Stimulated activated effector memory CD8-positive, alpha-beta T cell treated with anti-CD3 and anti-CD28 coated beads, Interleukin-12 subunit alpha, Interleukin-12 subunit beta, amount 100 ng/mL, for 72 hours (primary cell): Measurements from ENCODE around the gene ABCA2.

Experiments
- ATAC-seq: fragments of 150-1000 bp; cut with Tn5 transposase; 2 replicates; pipeline ENCODE4 v1.10.0; 2021
- DNase-seq, 2 donors: peaks; one replicate each; pipeline ENCODE4 v3.0.0; 2021 to 2022; ENCODE audit warnings: low spot score in 2 of 2
- H3K27ac Mint-ChIP-seq: one replicate; pipeline ENCODE4 v1.8.0; 2022; ENCODE audit warnings: mild to moderate bottlenecking, mixed read lengths
- H3K36me3 Mint-ChIP-seq: one replicate; pipeline ENCODE4 v1.8.0; 2022; ENCODE audit warnings: mild to moderate bottlenecking, mixed read lengths
- H3K4me1 Mint-ChIP-seq: one replicate; pipeline ENCODE4 v1.8.0; 2022; ENCODE audit warnings: mixed read lengths
- H3K4me3 Mint-ChIP-seq: one replicate; pipeline ENCODE4 v1.8.0; 2022; ENCODE audit warnings: mild to moderate bottlenecking, mixed read lengths
- H3K9me3 Mint-ChIP-seq: one replicate; pipeline ENCODE4 v1.8.0; 2022; ENCODE audit warnings: mixed read lengths

The ABCA2 gene

DNA sequence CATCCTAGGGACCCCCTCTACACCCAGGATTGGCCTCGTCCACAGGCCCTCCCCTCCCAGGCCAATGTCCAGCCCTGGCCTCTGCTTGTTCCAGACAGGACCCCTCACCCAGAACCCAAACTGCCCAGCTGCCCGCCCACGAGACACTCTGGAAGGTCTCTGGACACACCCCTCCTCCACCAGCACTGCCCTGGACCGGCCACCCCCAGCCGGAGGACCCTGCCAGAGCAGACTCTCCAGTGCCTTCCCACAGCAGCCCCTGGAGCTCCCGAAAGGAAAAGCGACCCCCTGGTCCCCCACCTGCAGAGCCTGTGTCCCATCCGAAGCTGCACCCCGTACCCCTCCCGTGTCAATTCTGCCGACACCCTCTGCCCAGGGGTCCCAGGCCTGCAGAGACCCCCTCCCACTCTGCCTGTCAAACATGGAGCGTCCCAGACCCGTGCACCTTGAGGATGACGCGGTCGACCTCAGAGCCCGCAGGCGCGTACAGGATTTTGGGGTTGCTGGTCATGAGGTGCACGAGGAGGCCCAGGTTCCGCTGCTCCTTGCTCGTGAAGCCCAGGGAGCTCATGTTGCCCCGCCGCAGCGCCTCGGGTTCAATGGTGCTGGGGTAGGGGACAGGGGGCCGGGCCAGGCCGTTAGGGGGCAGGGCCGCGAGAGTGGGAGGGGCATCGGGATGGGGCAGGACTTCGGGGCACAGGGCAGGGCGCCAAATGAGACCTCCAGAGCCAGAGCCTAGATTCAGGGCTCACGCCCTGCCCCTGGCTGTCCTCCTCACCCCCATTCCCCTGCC is 8.0 kb downstream of the ABCA2 start:
- Mint-ChIP-seq H3K9me3 (no peaks in the 10 kb centered on the region), H3K27ac (no peak overlapping the region), H3K4me3 (no peak overlapping the region), H3K4me1 (peaks cover 6% of the 10 kb centered on the region), H3K36me3 (peaks cover 21% of the 10 kb centered on the region)
- no peak for DNase-seq
- ATAC-seq, result no peak

DNA sequence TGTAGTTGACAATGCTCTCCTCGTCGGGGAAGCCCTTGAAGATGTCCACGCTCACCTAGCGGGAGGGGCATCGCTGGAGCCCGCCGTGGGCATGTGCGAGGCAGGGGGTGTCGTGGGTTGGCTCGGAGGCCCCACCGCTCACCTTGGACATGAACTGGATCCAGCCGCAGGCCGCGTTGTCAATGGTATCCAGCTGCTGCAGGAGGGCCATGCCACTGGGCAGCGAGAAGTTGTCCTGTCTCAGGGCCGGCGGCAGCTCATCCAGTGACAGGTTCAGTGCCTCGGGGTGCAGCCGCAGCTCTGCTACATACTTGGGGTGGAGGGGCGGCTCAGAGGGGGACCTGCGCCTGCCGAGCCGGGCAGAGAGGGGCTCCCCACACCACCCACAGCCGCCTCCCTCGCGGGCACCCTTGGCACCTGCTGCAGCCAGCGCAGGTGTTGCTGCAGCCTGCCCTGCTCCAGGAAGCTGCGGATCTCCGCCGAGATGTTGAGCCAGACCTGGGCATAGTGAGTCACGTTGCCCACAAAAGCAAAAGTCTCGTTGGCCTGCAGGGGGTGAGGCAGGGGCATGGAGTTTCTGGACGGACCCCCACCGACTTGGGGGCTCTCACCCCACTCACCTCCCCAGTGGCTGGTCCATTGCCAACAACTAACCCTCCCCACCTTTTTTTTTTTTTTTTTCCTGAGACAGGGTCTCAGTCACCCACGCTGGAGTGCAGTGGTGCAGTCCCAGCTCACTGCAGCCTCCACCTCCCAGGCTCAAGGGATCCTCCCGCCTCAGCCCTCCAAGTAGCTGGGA is 9.1 kb downstream of the ABCA2 start:
- ATAC-seq (no peak), DNase-seq (no peak)
- no peak overlapping the region for H3K27ac Mint-ChIP-seq
- H3K4me1 Mint-ChIP-seq, result peaks cover 6% of the 10 kb centered on the region
- H3K4me3 Mint-ChIP-seq, result no peak overlapping the region
- H3K9me3 Mint-ChIP-seq, result no peaks in the 10 kb centered on the region
- peaks cover 21% of the 10 kb centered on the region for H3K36me3 Mint-ChIP-seq

DNA sequence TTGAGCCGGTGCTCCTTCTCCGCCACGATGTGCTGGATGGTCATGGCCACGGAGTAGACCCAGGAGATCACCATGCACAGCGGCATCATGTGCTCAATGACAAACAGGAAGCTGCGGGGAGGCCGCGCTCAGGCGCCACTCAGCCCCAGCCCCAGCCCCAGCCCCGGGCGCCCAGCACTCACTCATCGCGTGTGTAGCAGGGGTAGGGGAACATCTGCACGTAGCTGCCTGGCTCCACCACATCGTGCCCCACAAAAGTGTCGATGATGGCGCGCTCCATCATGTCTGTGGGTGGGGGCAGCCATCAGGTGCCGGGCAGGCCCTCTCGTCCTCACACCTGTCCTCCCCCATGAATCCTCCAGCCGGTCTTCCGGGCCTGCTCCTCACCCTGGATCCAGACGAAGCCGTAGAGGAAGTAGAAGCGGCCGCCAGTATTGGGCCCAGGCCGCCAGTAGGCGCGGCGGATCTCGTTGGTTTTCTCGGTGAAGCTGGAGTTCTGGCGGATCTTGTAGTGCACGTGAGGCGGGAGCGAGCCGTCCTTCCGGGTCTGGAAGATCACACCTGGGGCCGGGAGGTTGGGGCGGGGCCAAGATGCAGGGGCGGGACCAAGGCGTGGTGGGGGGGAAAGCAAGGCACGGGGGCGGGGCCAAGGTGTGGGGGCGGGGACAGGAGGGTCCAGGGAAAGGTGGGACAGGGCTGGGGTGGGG is 10.1 kb downstream of the ABCA2 start:
- Mint-ChIP-seq H3K27ac (no peak overlapping the region), H3K4me1 (peaks cover 6% of the 10 kb centered on the region), H3K4me3 (no peak overlapping the region), H3K36me3 (peaks cover 21% of the 10 kb centered on the region), H3K9me3 (no peaks in the 10 kb centered on the region)
- DNase-seq, result no peak
- no peak for ATAC-seq

DNA sequence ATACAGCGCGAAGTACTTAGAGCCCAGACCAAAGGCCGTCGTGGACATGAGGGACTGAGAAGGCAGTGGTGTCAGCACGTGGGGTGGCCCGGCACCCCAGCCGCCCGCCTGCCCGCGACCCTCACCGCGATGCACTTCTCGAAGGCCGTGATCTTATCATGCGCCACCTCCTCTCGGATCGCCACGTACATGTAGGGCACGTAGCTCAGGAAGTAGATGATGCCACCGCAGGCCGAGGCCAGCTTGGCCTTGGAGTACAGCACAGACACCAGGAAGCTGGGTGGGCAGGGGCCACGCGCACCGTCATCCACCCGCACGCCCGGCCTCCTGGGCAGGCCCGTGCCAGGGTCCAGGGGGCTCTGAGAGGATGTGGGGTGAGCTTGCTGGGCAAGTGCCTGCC is 11.0 kb downstream of the ABCA2 start:
- ATAC-seq, result no peak
- no peak overlapping the region for H3K4me3 Mint-ChIP-seq
- H3K27ac Mint-ChIP-seq, result no peak overlapping the region
- peaks cover 3% of the 10 kb centered on the region for H3K4me1 Mint-ChIP-seq
- peaks cover 17% of the 10 kb centered on the region for H3K36me3 Mint-ChIP-seq
- no peak for DNase-seq
- H3K9me3 Mint-ChIP-seq, result no peaks in the 10 kb centered on the region

DNA sequence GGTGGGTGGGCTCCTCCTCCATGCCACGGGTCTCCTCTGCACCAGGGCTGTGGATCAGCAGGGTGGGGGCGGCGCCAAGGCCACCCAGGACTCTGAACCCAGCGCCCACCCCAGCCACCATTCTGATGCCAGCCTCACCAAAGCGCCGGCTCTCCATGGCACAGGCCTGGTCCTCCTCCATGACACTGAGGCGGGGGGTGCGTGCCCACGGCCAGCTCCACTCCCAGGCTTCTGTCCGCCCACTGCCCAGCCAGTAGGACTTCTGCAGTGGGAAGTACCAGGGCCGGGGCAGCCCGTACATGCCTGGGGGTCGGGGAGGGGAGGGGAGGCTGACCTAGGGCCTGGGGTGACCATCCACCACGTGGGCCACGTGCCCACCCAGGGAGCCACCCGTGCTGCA is 11.6 kb downstream of the ABCA2 start:
- Mint-ChIP-seq H3K27ac (no peak overlapping the region), H3K4me1 (no peaks in the 10 kb centered on the region), H3K36me3 (peaks cover 12% of the 10 kb centered on the region), H3K9me3 (no peaks in the 10 kb centered on the region), H3K4me3 (no peak overlapping the region)
- DNase-seq (no peak), ATAC-seq (no peak)

DNA sequence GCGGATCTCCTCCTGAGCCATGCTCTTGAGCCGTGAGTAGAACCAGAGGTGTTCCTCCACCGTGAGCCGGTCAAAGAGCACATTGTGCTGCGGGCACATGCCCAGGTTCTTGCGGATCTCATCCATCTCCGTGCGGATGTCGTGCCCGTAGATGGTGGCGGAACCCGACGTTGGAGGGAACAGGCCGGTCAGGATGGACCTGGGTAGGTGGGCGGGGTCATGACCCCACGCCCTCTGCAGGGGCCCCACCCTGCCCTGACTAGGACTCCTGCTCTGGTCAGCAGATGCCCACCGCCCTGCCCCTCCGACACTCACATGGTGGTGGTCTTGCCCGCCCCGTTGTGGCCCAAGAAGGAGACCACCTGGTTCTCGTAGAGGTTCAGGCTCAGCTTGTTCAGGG is 12.1 kb downstream of the ABCA2 start:
- ATAC-seq, result no peak
- H3K4me1 Mint-ChIP-seq, result no peaks in the 10 kb centered on the region
- H3K4me3 Mint-ChIP-seq, result no peak overlapping the region
- peaks cover 12% of the 10 kb centered on the region for H3K36me3 Mint-ChIP-seq
- H3K27ac Mint-ChIP-seq, result no peak overlapping the region
- no peaks in the 10 kb centered on the region for H3K9me3 Mint-ChIP-seq
- DNase-seq, result no peak

DNA sequence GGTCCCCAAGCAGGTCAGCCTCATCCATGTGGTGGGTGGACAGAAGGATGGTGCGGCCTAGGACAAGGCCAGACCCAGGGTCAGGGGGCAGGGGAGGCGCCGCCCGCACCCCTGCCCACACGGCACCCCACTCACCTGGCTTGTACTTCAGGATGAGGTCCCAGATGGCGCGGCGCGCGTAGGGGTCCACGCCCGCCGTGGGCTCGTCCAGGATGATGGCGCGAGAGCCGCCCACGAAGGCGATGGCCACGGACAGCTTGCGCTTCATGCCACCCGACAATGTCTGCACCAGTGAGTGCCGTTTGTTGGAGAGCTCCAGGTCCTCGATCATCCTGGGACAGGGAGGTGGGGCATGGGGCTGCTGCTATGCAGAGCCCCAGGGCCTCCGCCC is 12.5 kb downstream of the ABCA2 start:
- no peak overlapping the region for H3K27ac Mint-ChIP-seq
- DNase-seq (no peak), ATAC-seq (no peak)
- peaks cover 12% of the 10 kb centered on the region for H3K36me3 Mint-ChIP-seq
- H3K4me1 Mint-ChIP-seq, result no peaks in the 10 kb centered on the region
- H3K4me3 Mint-ChIP-seq, result no peak overlapping the region
- no peaks in the 10 kb centered on the region for H3K9me3 Mint-ChIP-seq

DNA sequence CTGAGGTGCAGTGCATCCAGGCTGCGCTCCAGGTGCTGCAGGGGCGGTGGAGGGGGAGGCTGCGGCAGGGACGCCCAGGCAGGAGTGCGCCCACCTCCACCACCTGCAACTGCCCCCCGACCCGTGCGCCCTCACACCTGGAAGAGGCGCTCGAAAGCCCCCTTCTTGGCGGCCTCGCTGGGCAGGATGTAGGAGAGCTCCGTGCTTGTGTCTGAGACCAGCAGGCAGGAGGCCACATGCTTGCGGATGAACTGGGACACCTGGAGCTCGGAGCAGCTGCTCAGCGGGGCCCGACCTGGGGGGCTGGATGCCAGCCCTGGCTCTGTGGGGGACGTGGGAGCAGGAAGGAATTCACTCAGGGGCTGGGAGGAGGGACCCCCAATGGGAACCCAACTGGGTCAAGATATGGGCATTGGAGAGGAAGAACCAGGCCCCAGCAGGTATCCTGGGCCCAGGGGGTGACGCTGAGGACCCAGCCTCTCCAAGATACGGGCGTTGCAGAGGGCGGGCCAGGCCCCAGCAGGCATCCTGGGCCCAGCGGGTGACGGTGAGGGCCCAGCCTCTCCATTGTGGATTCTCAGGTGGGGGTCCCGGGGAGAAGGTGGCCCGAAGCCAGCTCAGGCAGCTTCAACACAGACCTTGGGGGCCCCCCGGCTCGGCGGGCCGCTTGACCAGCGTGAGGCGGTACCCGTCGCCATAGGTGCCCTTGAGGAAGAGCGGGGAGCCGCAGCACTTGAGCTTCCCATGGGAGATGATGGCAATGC is 13.1 kb downstream of the ABCA2 start:
- no peak for ATAC-seq
- H3K36me3 Mint-ChIP-seq, result peaks cover 8% of the 10 kb centered on the region
- no peaks in the 10 kb centered on the region for H3K4me1 Mint-ChIP-seq
- DNase-seq, result no peak
- H3K9me3 Mint-ChIP-seq, result no peaks in the 10 kb centered on the region
- no peak overlapping the region for H3K4me3 Mint-ChIP-seq
- H3K27ac Mint-ChIP-seq, result no peak overlapping the region

DNA sequence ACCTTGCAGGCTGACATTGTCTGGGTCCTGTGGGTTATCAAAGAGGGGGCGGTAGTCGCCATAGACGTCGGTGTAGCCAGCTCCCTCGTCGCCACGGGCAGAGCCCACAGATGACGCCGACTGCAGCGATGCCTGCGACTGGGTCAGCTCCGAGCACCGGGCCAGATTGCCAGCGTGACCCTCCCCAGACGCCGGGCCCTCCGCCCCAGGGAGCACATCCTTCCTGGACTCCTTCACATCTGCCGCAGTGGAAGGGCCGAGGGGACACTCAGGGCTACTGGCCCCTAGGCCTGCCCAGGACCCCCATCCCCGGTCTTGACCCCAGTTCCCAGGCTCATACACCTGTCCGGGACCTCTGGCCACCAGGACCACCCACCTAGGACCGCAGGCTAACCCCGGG is 13.9 kb downstream of the ABCA2 start:
- H3K36me3 Mint-ChIP-seq, result peaks cover under 1% of the 10 kb centered on the region

DNA sequence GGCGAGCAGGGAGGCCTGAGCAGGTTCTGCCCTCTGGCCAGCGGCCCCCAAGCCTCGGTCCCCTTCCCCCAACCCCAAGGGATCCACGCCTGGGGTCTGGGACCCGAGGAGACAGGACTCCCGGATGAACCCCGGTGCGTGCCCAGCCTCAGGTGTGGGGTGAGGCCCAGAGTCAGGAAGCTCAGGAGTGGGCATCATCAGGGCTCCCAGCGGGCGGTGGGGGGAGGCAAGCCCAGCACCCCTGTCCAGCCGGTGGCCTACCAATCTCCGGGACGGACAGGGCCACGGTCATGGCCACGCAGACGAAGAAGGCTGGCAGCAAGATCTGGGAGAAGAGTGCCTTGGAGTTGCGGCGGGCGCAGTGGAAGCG is 14.5 kb downstream of the ABCA2 start:
- no peaks in the 10 kb centered on the region for H3K9me3 Mint-ChIP-seq
- H3K36me3 Mint-ChIP-seq, result no peaks in the 10 kb centered on the region
- no peak for ATAC-seq
- no peak for DNase-seq
- no peak overlapping the region for H3K27ac Mint-ChIP-seq
- no peaks in the 10 kb centered on the region for H3K4me1 Mint-ChIP-seq
- no peak overlapping the region for H3K4me3 Mint-ChIP-seq

More for the DNA sequence above, 13.9 kb downstream of the ABCA2 start:
- Mint-ChIP-seq H3K27ac (no peak overlapping the region), H3K4me3 (no peak overlapping the region), H3K4me1 (no peaks in the 10 kb centered on the region), H3K9me3 (no peaks in the 10 kb centered on the region)
- ATAC-seq (no peak), DNase-seq (no peak)

DNA sequence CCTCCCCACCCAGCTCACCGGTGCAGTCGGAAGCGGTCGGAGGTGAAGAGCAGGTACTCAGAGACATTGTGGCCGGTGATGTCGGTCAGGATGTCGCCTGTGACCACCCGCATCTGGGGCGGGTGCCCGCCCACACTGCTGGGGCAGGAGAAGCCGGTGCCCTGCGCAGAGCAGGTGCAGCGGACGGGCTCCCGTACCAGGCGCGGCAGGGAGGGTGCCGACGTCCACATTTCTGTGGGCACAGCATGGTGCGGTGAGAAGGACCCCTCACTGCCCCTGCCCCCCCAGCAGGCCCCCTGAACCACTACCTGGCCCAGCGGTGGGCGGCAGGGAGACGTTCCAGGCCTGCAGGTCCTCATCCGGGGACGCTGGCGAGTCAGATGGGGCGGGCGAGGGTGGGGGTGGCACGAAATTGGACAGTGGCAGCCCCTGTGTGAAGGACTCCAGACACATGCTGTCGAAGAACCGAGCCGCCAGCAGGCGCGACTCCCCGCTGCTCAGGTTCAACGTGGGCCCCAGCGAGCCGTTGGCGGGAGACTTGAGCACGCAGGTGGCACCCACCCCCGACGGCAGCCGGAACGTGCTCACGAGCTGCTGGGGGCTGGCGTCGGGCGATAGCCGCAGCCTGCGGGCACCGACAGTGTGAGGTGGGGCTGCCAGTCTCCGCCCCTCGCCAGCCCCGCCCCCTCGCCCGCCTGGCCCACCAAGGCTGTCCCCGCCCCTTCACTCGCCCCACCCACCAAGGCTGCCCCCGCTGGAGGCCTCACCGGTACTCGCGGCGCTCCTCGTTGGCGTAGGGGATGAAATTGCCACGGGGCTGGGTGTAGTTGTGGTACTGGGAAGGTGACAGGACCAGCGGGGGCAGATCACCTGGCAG is 15.1 kb downstream of the ABCA2 start:
- Mint-ChIP-seq H3K4me3 (no peak overlapping the region), H3K36me3 (no peaks in the 10 kb centered on the region), H3K27ac (no peak overlapping the region), H3K4me1 (no peaks in the 10 kb centered on the region), H3K9me3 (no peaks in the 10 kb centered on the region)
- DNase-seq, result no peak
- no peak for ATAC-seq

DNA sequence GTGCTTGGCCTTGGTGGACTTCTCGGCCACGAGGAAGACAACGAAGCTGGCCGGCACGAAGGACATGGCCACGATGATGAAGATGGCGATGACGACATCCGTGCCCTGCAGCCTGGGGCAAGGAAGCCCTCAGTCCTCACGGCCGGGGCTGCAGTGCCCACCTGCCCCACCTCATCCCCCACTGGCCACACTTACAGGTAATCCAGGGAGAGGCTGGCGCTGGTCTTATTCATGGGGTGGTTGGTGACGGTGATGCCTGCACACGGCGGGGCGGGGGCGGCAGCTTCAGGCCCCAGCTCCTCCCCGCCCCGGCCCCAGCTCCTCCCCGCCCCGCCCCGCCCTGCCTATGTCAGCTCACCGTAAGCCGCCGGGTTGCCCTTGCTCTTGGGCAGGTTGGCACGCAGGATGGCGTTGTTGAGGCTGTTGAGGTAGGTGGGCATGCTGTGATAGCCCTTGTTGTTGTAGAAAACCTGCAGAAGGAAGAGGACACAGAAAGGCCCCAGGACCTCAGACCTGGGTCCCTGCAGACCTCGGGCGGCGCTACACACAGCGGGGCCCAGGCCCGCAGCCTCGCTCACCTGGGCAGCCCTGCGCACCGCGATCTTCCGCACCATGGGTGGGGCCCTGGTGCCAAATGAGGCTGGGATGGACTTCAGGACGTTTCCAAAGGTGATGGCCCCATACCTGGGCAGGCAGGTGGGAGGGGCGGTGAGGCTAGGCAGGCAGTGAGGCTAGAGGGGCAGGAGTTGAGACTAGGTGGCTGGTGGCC is 15.9 kb downstream of the ABCA2 start:
- DNase-seq (no peak), ATAC-seq (no peak)
- no peak overlapping the region for H3K4me3 Mint-ChIP-seq
- H3K27ac Mint-ChIP-seq, result no peak overlapping the region
- no peaks in the 10 kb centered on the region for H3K4me1 Mint-ChIP-seq
- no peaks in the 10 kb centered on the region for H3K36me3 Mint-ChIP-seq
- no peaks in the 10 kb centered on the region for H3K9me3 Mint-ChIP-seq

DNA sequence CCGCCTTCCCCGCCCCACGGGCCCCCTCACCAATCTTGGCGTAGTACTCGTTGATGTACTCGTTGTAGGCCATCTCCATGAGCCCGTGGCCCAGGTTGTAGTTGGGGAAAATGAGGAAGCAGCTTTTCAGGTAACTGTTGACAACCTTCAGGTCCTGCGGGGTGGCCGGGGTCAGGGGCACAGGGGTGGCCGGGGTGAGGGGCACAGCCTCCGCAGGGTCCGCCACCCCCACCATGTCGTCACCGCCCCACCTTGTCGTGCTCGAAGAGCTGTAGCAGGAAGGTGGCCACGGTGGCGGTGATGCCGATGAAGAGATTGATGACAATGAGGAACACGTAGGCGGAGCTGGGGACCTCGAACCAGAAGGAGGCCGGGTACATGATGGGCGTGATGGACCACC is 16.9 kb downstream of the ABCA2 start:
- Mint-ChIP-seq H3K4me1 (peaks cover 7% of the 10 kb centered on the region), H3K9me3 (no peaks in the 10 kb centered on the region), H3K4me3 (no peak overlapping the region), H3K36me3 (peaks cover 6% of the 10 kb centered on the region), H3K27ac (no peak overlapping the region)
- ATAC-seq, result no peak
- no peak for DNase-seq
